HCT116 (cell line): ENCODE measurements around the gene ATF6B. TPM values are rescaled to one million over a fixed set of nuclear protein-coding genes. Genes with fewer than 3 reads are reported as not detected.

Experiments
- ATAC-seq: fragments of 200-7000 bp; cut with Tn5 transposase; 2 replicates; pipeline ENCODE4 v1.9.1; 2020; ENCODE audit warnings: mild to moderate bottlenecking, moderate library complexity
- BruUV-seq: library from RNA; stranded (reverse); fragments of 400-500 nt; replicated peaks from 2 replicates; lab custom pipeline; 2021; lab: Mats Ljungman, UMichigan
- CTCF ChIA-PET: fragments of 300-600 bp; sonication (Branson Sonifier 250); formaldehyde crosslinking; loops from one replicate; lab custom pipeline; 2021; ENCODE audit warnings: antibody characterized with exemption; lab: Charles Lee
- POLR2A ChIA-PET: fragments of 300-600, 350-600 bp; sonication (Branson Sonifier 250); formaldehyde crosslinking; loops from one replicate; lab custom pipeline; 2021; ENCODE audit warnings: antibody characterized with exemption; lab: Charles Lee
- RAD21 ChIA-PET, 2 experiments: fragments of 300-600 bp; sonication (Branson Sonifier 250); formaldehyde crosslinking; loops; one replicate each; lab custom pipeline; 2023; ENCODE audit warnings: low total read pairs in 2 of 2; ENCODE audit not compliant: uncharacterized antibody in 2 of 2, unreplicated experiment in 2 of 2, low non-redundant PET in 1 of 2; lab: Charles Lee
- DNase-seq: peaks from one replicate; pipeline ENCODE4 v3.0.0-alpha.2; 2010; ENCODE audit warnings: low read depth, low spot score
- H2AFZ ChIP-seq: fragments of 200-600 bp; shearing (Covaris generic), sonication (generic); 2 replicates; pipeline ENCODE4 v1.6.1; 2017; ENCODE audit warnings: low read depth, mixed run types, mixed read lengths, antibody characterized with exemption, low read length; ENCODE audit not compliant: poor library complexity, severe bottlenecking
- H3K27ac ChIP-seq: 2 replicates; pipeline ENCODE4 v1.5.1; 2012; ENCODE audit warnings: low read depth, low read length
- H3K27me3 ChIP-seq: fragments of 200-600 bp; sonication (generic); 2 replicates; pipeline ENCODE4 v1.6.1; 2016; ENCODE audit warnings: mixed run types, low read length, mixed read lengths; ENCODE audit not compliant: insufficient read depth
- H3K36me3 ChIP-seq, 2 experiments: fragments of 200-500 bp in 1 of 2; fragments of 200-600 bp in 1 of 2; sonication (Bioruptor generic) in 1 of 2; sonication (generic) in 1 of 2; 2 replicates each; pipeline versions ENCODE4 v1.5.1 to v1.6.1; 2014 to 2016; ENCODE audit warnings: low read length in 2 of 2, inconsistent platforms in 1 of 2, mixed read lengths in 1 of 2, mixed run types in 1 of 2; ENCODE audit not compliant: insufficient read depth in 2 of 2, control insufficient read depth in 1 of 2
- H3K4me1 ChIP-seq, 2 experiments: fragments of 200-600 bp in 1 of 2; sonication (generic) in 1 of 2; 2 replicates each; pipeline versions ENCODE4 v1.5.1 to v1.6.1; 2012 to 2017; ENCODE audit warnings: low read length in 2 of 2, inconsistent platforms in 1 of 2, mild to moderate bottlenecking in 1 of 2, mixed read lengths in 1 of 2, mixed run types in 1 of 2, moderate library complexity in 1 of 2; ENCODE audit not compliant: insufficient read depth in 2 of 2, control insufficient read depth in 1 of 2
- H3K4me2 ChIP-seq: fragments of 200-600 bp; sonication (generic); 2 replicates; pipeline ENCODE4 v1.6.1; 2017; ENCODE audit warnings: mixed run types, low read length, mixed read lengths
- H3K4me3 ChIP-seq, 2 experiments: fragments of 200-600 bp in 1 of 2; sonication (generic) in 1 of 2; replicated peaks in 1 of 2; 2 replicates each; pipeline ENCODE4 v1.5.1; 2011 to 2016; ENCODE audit warnings: low read length in 2 of 2, control low read depth in 1 of 2, low read depth in 1 of 2, mild to moderate bottlenecking in 1 of 2, mixed read lengths in 1 of 2, mixed run types in 1 of 2
- H3K79me2 ChIP-seq: fragments of 200-600 bp; sonication (generic); 2 replicates; pipeline ENCODE4 v1.6.1; 2017; ENCODE audit warnings: mild to moderate bottlenecking, mixed run types, low read length, moderate library complexity, mixed read lengths; ENCODE audit not compliant: insufficient read depth
- H3K9ac ChIP-seq: fragments of 200-600 bp; sonication (generic); 2 replicates; pipeline ENCODE4 v1.6.1; 2016; ENCODE audit warnings: low read length, mixed read lengths
- H3K9me2 ChIP-seq: fragments of 200-600 bp; sonication (generic), shearing (Covaris generic); 2 replicates; pipeline ENCODE4 v1.6.1; 2017; ENCODE audit warnings: mixed run types, mild to moderate bottlenecking, moderate library complexity; ENCODE audit not compliant: insufficient read depth
- H3K9me3 ChIP-seq, 2 experiments: fragments of 200-500 bp in 1 of 2; fragments of 200-600 bp in 1 of 2; sonication (Bioruptor generic) in 1 of 2; sonication (generic) in 1 of 2; 2 replicates each; pipeline ENCODE4 v1.6.1; 2014 to 2017; ENCODE audit warnings: low read length in 2 of 2, mixed read lengths in 2 of 2, inconsistent platforms in 1 of 2, low read depth in 1 of 2, mild to moderate bottlenecking in 1 of 2, mixed run types in 1 of 2, moderate library complexity in 1 of 2; ENCODE audit not compliant: control insufficient read depth in 1 of 2, insufficient read depth in 1 of 2
- H4K20me1 ChIP-seq: fragments of 200-600 bp; sonication (generic), shearing (Covaris generic); 2 replicates; pipeline ENCODE4 v1.6.1; 2017; ENCODE audit warnings: mixed run types, mild to moderate bottlenecking, moderate library complexity; ENCODE audit not compliant: insufficient read depth
- ATF3 ChIP-seq: IDR thresholded peaks from 2 replicates; pipeline ENCODE4 v1.6.1; 2012
- CEBPB ChIP-seq: IDR thresholded peaks from 2 replicates; pipeline ENCODE4 v1.6.1; 2012; ENCODE audit warnings: low read depth
- CTCF ChIP-seq, 3 experiments: fragments of 200-600 bp in 1 of 3; sonication (generic) in 1 of 3; IDR thresholded peaks in 2 of 3; conservative IDR thresholded peaks in 1 of 3; 2 replicates each; pipeline ENCODE4 v1.5.1; 2012 to 2017; ENCODE audit warnings: low read depth in 2 of 3, low read length in 2 of 3, antibody characterized with exemption in 1 of 3, borderline replicate concordance in 1 of 3, control low read depth in 1 of 3, mild to moderate bottlenecking in 1 of 3, mixed read lengths in 1 of 3, mixed run types in 1 of 3, moderate library complexity in 1 of 3; ENCODE audit not compliant: insufficient read depth in 1 of 3
- EGR1 ChIP-seq: IDR thresholded peaks from 2 replicates; pipeline ENCODE4 v1.6.1; 2012; ENCODE audit warnings: low read depth
- EZH2 ChIP-seq: fragments of 200-600 bp; sonication (generic); IDR thresholded peaks from 2 replicates; pipeline ENCODE4 v1.6.1; 2017; ENCODE audit warnings: antibody characterized with exemption, mixed run types
- EZH2phosphoT487 ChIP-seq: fragments of 200-600 bp; IDR thresholded peaks from 2 replicates; pipeline ENCODE4 v1.6.1; 2018; ENCODE audit warnings: antibody characterized with exemption, borderline replicate concordance
- FOSL1 ChIP-seq: IDR thresholded peaks from 2 replicates; pipeline ENCODE4 v1.6.1; 2012; ENCODE audit warnings: low read depth
- MAX ChIP-seq: IDR thresholded peaks from 2 replicates; pipeline ENCODE4 v1.6.1; 2012
- POLR2A ChIP-seq: IDR thresholded peaks from 2 replicates; pipeline ENCODE4 v1.7.0; 2011; ENCODE audit warnings: borderline replicate concordance; ENCODE audit not compliant: insufficient read depth, insufficient read length; ENCODE audit errors: extremely low read depth
- POLR2AphosphoS5 ChIP-seq: IDR thresholded peaks from 2 replicates; pipeline ENCODE4 v1.6.1; 2011; ENCODE audit warnings: mild to moderate bottlenecking, low read depth, low read length, moderate library complexity
- RAD21 ChIP-seq: IDR thresholded peaks from 2 replicates; pipeline ENCODE4 v1.6.1; 2012; ENCODE audit warnings: low read depth, mild to moderate bottlenecking
- SIN3A ChIP-seq: IDR thresholded peaks from 2 replicates; pipeline ENCODE4 v1.6.1; 2012; ENCODE audit warnings: low read depth
- SP1 ChIP-seq: IDR thresholded peaks from 2 replicates; pipeline ENCODE4 v1.6.1; 2012; ENCODE audit warnings: low read depth
- SRF ChIP-seq: IDR thresholded peaks from 2 replicates; pipeline ENCODE4 v1.6.1; 2012; ENCODE audit warnings: low read depth
- TCF7L2 ChIP-seq: IDR thresholded peaks from 2 replicates; pipeline ENCODE4 v1.7.0; 2011; ENCODE audit warnings: borderline replicate concordance, inconsistent platforms; ENCODE audit not compliant: insufficient read depth, insufficient read length; ENCODE audit errors: extremely low read depth
- ZBTB33 ChIP-seq: IDR thresholded peaks from 2 replicates; pipeline ENCODE4 v1.6.1; 2011; ENCODE audit warnings: mild to moderate bottlenecking, low read length, moderate library complexity; ENCODE audit not compliant: insufficient replicate concordance; ENCODE audit errors: extremely low read depth
- ZFX ChIP-seq: fragments of 450-650 bp; IDR thresholded peaks from 2 replicates; pipeline ENCODE4 v1.6.1; 2017
- intact Hi-C: fragments of 100-400 bp; cut with micrococcal nuclease; formaldehyde crosslinking; loops from 2 replicates; pipeline ENCODE4 v1.10.0; 2022
- total RNA-seq: library from RNA; stranded (reverse); gene quantifications from one replicate; pipeline ENCODE4 v1.2.1, GENCODE V29; 2021; ENCODE audit not compliant: unreplicated experiment

Gene ATF6B
- total RNA-seq, 1 experiment from 2014 or later = 63.9 TPM

GRCh38 chr6:32070814-32071543 lies 57.1 kb downstream of the ATF6B start:
- ATAC-seq (no peak), DNase-seq (no peak)
- no peaks in the 10 kb centered on the region for H4K20me1 ChIP-seq
- no peaks in the 10 kb centered on the region for H3K79me2 ChIP-seq
- TF ChIP-seq MAX = no peak
- no peak for TF ChIP-seq ZFX
- no peak for TF ChIP-seq SRF
- no peak for TF ChIP-seq ZBTB33
- no peak for TF ChIP-seq EGR1
- no peak for TF ChIP-seq EZH2
- TF ChIP-seq SP1 = no peak
- no peak for TF ChIP-seq CTCF (IDR thresholded peaks at IDR 0.05 in 2 of 3, conservative IDR thresholded peaks at IDR 0.05 in 1 of 3; ENCODE audit: borderline replicate concordance in 1 of 3, insufficient read depth in 1 of 3, low read depth in 2 of 3, low read length in 2 of 3)
- no peak for TF ChIP-seq TCF7L2
- TF ChIP-seq SIN3A = no peak
- TF ChIP-seq ATF3 = no peak
- no peak for TF ChIP-seq POLR2AphosphoS5
- TF ChIP-seq EZH2phosphoT487 = no peak
- TF ChIP-seq FOSL1 = no peak
- TF ChIP-seq POLR2A = no peak
- no peak for TF ChIP-seq RAD21
- no peak for TF ChIP-seq CEBPB
- H3K4me2 ChIP-seq = no peak overlapping the region
- ChIA-PET POLR2A (no interaction called here), CTCF (interaction anchor here (1.2 kb wide), 1 partner anchor 20 kb away, joined by 3 read pairs; no protein-coding TSS in a partner anchor), RAD21 (no interaction called here)
- no peaks in the 10 kb centered on the region for H3K36me3 ChIP-seq
- H3K9me3 ChIP-seq = no peaks in the 10 kb centered on the region
- H3K4me1 ChIP-seq = peaks cover 2 to 16% of the 10 kb centered on the region in 2 experiments; a peak in 2 of 4 replicates
- H3K9me2 ChIP-seq = no peaks in the 10 kb centered on the region
- H3K9ac ChIP-seq = no peak overlapping the region
- intact Hi-C loops = no loop called here
- H3K27me3 ChIP-seq = no peaks in the 10 kb centered on the region
- no peak overlapping the region for H3K4me3 ChIP-seq
- no TSS peak for BruUV-seq
- H2AFZ ChIP-seq = no peak overlapping the region
- H3K27ac ChIP-seq = no peak overlapping the region
